ENCODE measurements around the gene RARA.

RARA gene

DNA sequence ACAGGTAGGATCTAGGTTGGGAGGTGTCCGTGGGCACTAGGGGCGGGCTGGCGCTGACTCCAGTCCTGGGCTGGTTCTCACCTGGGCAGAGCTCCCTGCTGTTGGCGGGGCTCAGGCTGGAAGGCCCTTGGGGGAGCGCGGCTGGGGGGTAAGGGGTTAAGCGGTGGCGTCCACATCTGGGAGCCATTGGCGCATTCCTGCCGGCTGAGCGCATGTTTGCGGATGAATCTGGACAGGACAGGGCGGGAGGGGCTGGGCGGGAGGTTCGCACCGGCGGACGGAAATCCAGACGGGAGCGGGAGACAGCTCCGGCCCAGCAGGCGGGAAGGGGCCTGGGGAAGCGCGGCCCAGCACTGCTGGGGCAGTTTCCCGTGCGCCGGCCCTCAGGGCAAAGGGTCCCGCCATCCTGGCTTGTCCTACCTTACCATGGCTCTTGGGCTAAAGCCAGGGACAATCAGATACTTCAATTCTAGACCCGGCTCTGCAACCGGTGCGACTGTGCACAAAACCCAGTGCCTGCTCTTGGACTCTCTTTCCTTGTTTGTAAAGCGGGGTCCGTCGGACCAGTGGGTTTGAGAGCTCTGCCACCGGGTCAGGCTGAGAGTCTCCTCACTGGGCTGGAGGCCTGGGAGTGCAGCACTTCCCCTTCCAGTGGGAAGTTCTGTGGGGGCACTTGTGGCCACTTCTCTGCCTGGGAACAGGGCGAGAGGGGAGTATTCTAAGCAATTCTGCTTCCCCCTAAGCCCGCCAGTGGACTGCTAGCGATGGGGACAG is 7.8 kb downstream of the RARA start:
- no peak for DNase-seq (ENCODE audit: low read depth)

DNA sequence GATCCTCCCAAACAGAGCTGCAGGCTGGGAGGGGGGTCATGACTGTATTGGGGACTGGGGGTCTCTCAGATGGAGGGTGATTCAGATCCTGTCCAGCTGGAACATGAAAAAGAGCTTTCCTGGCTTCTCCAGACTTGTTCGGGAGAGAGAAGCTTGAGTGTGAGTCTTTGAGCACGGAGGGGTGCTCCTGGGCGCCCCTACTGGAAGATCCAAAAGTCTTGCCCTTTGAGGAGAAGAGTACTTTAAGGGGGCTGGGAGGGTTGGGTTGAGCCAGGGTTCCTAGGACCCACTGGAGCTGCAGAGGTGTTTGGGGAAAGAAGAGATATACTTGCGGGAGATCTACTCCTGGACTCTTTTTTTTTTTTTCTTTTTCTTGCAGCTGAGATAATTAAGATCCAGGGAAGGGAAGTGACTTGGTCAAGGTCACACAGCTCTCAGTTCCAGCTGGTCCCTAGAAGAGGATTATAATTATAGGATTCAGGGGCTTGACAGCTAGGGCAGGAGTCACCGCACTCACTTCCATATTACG is 8.4 kb downstream of the RARA start:
- no peak for DNase-seq (ENCODE audit: low read depth)

DNA sequence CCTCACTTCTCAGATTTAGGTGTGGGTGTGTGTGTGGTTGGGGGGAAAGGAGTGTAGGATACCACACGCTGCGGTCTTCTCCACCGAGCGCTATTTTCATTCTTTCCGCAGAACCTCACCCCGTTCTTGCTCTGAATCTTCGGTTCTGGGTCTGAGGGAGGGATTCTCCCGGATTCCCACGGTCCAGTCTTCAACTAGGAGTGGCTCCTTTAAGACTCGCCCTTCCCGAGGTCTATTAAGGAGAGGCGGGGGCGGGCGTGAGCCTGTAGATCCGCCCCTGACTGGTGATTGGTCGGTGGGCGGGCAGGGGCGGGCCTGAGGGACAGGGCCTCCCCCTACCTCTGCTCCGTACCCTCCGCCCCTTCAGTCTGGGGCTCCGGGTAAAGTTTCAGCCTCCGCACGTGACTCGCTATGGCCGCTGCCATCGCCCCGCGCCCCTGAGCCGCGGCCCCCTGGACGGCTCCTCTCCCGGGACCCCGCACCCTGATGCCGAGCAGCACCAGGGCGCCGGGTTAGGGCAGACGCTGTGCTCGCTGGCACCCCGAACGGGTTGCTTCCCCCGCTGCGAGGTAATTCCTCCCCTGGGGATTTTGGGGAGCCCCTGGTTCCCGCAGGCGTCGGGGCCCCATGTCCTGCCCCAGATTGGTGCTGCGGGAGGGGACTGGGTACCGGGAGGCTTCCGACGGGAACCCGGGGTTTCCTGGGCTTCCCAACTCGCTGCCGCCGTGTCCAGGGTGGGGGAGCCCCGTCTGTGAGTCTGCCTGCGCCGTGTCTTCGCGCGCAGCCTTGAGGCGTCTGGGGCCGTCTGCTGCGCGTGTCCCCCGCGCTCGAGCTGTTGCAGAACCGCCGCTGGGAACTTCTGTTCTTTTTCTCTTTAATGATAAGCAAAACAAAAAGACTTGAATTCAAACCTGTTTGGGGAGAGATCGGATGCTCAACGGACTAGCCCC is 9.2 kb downstream of the RARA start:
- peak; percentile 82 for DNase-seq (ENCODE audit: low read depth)

DNA sequence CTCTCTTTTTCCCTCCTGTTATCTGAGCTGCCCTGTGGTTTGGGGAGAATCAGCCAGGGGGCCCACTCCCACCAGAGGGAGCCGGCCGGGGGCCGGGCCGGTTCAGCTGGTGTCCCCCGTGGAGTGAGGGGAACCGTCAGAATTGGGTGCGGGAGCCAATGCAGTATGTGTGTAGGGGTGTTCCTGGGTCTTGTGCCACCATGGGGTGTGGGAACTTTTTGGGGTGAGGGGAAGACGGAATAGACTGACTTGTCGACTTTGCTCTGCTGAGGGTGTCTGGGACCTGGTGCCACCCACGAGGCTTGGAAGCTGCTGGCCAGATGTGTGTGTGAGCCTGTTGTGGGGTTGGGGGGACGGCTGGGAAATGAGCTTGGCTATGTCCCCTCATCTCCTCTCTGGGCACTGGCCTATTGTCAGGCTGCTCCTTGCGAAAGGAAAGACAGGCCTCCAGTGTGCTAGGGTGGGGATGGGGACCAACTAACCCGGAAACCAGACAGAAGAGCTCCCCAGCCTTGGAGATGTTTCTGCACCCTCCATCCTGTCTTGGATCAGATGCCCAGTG is 9.9 kb downstream of the RARA start:
- no peak for DNase-seq (ENCODE audit: low read depth)

DNA sequence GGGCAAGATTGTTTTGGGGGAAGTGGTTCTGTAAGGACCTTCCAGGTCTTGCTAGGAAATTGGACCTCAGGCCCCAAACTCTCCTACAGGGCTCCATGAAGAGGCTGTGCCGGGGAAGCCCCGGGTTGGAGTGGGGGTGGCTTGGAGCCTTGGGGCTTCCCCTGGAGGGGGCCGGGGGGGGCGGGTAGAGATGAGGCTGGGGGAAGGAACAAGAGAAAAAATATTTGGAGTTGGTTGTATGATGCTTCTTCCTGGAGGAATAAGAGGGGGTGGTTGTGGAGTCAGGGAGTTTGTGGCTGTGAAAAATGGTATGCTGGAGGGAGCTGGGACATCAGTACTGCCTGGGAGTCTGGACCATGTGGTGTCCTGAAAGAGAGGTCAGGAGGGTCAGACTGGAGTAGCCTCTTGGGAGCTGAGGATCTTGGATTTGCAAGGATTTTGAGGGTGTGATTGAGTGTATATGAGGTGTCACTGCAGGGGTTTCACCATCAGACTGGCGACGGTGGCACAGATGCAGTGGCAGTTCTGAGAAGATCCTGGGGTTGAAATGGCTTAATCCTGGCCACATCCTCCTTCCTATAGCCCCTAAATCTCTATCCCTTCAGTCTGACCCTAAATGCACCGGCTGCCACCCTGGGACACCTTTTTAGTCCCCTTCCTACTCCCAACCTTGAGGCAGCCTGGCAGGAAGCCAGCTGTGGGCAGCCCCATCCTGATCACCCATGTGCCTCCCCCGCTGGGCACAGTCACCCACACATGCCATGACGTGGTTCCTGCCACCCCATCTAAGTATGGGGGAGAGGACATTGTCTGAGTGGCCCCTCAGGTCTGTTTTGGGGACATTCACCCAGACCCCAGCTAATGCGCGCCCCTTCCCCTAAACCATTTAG is 10.9 kb downstream of the RARA start:
- no peak for DNase-seq (ENCODE audit: low read depth)

DNA sequence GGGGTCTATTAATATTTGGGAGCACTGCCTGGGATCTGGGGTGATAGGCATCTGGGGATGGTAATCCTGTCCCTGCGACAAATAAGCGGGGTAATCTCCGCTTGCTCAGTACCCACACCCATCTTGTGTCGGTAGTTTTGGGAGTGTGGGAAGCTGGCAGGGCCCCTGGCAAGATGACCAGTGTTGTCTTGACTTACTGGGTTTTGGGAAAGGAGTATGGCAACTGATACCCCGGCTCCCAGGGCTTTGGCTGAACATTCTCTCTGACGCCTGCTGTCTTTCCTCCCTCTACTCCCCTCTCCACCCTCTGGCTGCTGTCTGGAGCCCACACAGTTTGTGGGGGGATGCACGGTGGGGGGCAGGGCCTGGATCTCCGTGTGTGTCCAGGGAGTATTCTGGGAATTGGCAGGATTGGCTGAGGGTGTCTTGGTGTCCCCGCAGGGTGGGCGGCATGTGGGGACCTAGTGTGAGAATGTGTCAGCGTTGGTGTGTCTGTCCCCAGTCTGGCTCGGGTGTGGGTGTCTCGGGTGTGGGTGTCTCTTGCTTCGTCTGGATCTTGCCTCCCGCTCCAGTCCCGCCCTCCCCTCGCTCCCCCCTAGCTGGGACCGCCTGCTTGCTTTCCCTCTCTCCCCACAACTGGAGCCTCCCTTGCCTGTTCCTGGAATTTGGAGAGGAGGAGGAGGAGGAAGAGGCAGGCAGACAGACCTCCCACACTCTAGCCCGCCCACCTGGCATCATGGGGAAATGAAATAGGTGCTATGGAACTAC is 12.0 kb downstream of the RARA start:
- DNase-seq (ENCODE audit: low read depth), result no peak

DNA sequence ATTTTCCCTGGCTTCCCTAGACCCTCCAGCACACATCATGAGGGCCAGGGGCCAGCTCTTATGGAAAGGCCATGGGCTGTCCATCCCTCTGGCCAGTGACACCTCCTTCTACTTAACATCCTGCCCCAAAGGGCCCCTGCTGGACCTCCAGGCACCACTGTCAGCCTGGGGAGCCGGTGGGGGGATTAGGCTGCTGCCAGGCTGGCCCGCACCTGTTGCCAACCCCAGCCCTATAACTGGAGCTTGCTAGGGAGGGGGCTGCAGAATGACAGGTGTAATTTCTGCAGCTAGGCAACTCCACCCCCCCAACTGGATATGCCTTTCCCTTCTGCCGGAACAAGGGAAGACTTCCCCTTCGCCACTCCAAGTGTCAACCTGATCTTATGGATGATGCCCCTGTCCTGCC is 12.5 kb downstream of the RARA start:
- DNase-seq (ENCODE audit: low read depth), result no peak

DNA sequence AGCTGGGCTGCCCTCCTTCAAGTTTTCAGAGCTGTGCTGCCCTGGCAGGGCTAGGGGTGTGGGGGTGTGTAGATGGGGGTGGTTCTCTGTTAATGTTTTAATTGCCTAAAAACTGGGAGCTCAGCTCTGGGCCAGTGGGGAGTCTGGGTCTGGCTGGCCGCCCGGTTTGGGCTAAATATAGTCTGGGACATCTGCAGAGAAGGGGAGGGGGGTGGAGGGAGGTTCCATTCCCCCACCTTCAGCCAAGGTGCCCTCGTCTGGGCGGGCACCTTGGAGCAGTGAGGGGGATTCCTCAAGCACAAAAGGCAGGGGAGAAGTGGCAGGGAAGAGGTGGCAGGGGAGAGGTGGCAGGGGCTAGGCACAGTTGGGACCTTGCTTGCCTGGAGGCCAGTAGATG is 13.0 kb downstream of the RARA start:
- DNase-seq (ENCODE audit: low read depth), result no peak

DNA sequence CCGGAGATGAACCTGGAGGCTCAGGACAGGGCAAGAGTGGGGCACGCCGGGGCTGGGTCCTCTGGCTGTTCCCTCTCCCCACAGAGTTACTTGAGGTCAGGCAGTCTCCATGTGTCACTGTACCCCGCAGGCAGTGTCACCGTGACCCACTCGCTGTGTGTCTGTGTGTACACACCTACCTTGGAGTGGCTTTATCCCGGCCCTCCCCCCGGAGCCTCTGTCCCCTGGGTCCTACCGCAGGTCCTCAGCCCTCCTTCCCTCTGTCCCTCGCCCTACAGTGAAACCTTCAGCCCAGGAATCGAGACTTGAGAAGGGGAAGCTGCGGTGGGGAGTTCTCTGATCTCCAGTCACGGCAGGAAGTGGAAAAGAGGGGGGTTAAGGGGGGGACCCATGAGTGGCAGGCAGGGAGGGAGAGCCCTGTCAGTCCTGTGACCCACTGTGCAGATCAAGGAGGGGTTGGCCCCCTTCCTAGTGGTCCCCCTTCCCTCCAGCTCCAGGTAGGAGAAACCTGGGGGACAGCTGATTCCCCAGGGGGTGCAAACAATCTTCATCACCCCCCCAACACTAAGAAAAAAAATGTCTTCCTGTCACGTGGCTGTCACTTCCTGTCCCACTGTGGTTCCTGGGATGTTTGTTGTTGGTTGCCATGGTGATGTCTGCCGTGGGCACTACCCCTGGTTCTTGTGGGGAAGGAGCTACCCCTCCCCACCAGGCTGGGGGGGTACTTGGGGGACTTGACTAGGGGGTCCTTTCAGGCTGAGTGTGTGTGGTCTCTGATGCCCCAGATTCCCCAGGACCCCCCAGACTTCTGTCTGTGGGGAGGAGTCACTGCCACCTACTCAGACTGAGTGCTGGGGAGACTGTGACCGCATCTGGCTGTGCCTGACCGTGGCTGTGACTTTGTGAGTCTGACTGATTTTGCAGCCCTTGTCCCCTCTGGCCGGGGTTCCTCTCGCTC is 13.7 kb downstream of the RARA start:
- peak; percentile 71 for DNase-seq (ENCODE audit: low read depth)

DNA sequence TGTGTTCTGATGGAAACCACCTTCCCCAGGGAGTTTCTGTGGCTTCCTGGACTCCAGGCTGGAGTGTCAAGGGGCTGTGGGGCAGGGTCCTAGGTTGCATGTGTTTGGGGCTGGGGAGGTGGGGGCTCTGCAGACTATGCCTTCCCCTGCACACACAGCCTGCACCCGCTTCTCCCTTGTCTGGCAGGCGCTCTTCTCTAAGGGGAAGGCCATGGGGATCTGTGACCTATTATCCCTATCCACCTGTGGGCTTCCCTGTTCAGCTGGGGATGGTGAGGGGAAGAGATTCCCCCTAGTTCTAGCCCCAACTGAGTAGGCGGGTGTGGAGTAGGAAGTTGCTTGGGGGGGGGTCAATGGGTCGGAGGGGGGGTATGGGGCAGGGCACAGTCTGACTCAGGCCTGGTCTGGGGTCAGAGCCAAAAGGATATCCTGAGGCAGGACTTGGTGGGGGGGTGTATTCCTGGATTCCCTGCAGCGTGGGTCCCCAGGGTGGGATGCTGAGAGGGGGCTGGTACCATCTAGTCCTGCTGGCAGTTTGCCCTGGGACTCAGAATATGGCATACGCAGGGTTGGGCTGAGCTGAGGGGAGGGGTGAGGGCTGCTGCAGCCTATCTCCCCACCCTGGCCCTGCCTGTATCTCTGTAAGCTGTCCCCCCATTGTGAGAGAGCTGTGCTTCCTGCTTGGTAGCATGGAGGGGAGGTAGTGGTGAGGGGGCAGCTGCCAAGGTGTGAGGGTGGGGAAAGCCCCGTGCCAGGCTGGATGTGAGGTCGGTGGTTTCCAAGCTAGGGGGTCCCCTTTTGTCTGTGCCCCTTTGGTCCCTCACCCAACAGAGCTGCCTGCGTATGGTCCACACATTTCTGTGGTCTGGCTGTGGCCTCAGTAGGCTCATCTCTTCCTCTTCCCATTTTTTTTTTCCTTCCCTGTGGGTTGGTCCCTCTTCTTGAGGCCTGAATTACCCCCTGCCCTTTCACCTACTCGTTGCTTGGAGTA is 14.7 kb downstream of the RARA start:
- no peak for DNase-seq (ENCODE audit: low read depth)

DNA sequence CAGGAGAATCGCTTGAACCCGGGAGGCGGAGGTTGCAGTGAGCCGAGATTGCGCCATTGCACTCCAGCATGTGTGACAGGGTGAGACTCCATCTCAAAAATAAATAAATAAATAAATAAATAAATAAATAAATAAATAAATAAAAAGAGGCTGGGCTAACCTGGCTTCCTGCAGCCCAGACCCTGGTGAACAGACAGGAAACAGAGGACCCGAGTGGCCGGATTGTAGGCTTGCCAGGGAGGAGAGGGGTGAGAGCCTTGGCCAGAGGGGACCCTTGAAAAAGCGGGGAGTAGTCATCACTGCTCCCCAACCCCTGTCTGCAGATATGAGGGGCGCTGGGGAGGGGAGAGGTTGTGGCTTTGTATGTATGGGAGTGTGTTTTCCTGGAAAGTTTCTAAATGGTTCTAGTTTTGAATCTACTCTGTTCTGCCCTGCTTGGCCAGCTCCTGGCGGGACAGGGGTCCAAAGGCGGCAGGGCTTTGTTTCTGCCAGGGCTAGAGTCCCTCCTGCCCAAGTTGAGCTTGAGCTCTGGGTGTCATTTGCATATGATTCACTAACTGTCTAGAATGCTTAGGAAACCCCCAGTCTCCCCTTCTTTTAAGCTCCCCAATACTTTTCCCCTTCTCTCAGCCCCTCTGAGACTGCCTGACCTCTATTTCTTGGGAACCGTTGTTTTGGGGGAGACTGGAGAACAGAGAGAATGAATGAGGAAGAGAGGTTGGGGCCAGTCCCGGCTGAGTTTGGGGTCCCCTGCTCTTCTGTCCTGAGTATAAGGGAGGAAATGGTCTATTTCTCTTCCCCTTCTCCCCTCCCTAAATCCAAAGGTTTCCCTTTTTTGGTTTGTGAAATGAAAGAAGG is 16.4 kb downstream of the RARA start:
- DNase-seq (ENCODE audit: low read depth), result no peak

DNA sequence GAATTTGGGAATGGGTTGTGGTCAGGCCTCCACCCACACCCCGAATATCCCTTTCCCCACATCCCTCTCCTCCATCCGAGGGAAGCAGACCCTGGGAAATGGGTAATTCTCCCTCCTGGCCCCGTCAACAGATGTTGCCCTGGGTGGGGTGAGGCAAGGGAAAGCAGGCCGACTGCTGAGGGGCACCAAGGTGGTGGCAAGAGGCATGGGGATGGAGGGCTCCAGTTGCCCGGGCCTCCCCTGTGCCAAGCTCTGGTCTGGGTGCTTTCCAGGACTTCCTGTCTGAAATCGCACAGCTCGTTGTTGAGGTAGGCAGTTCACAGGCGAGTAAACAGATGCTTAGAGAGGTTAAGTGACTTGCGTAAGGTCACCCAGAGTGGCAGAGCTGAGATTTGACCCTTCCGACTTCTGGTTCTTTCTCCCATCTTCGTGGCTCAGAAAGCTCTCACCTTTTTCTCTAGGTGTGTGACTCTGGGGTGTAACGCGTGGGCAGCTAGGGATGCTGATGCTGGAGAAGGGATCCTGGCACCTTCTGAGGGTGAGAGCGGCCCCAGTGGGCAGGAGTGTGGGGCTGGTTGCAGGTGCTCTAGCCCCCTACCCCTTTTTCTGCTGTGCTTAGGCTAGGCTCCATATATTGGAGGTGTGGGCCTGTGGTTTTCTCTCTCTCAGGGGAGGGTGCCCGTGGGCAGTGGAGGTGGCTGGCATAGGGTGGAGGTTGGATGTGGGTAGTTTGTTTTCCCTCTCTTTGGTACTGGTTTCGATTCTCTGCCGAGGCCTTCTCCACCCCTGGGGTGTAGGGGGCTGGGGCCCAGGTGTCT is 17.2 kb downstream of the RARA start:
- DNase-seq (ENCODE audit: low read depth), result no peak

DNA sequence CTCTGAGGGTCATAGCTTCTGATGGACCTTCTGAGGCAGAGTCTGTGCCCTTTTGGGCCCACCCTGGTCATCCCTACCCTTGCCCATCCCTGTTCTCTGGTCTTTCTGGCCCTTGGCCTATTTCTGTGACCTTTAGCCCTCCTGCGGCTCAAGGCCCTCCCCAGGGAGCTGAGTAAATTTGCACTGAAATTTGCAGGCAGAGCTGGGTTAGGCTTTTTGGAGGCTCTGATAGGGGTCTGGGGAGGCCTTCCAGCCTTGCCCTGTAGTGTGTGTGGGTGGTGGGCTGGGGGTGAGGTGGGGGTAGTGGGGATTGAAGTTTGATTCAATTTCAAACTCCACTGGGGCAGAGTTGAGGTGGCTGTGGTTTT is 17.8 kb downstream of the RARA start:
- no peak for DNase-seq (ENCODE audit: low read depth)

DNA sequence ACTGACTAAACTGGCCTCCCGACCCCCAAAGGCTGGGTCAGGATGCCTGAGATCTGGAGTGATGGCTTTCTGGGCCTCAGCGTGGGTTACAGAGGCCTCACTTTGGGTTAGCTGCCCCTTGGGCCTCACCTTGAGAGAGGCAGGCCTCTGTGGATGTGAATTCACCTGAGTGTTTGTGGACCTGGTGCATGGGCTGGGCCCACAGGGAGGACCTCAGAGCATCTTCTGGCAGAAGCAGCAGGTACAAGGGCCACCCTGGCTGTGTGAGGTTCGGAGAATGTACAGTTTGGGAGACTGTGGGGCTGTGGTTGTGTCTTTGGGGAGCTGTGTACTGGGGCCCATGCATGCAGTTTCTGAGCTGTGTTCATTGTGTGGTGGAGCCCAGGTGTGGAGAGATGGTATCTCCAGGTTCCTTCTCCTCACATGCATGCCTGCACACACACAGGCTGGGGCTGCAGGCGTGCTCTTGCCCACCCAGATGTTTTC is 18.3 kb downstream of the RARA start:
- no peak for DNase-seq (ENCODE audit: low read depth)

DNA sequence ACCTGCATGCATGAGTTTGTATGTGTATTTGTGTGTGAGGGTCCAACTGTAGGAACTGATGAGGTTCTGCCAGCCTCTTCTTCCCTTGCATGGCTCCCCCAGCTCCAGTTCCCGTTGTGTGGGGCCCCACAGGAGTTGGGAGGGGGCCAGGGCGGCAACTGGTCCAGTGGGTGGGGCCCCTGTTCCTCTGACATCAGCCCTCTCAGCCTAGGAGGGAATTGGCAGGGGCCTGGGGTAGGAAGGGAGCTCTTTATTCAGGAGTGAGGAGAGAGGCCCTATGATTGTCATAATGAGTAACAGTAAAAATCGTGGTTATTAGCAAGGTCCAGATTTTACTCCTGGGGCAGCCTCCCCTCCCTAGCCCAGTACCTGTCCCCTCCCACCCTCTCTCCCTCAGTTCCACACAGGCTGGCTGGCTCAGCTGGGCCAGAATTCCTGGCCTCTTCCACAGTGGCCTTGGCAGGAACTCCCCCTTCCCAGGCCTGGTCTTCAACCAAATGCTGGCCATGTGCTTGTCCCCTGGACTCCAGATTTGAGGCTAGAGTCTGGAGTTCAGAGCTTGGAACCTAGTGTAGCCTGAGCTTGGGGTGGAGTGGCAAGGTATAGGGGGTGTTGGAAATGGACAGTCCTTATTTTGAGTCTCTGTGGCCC is 18.9 kb downstream of the RARA start:
- DNase-seq (ENCODE audit: low read depth), result no peak

DNA sequence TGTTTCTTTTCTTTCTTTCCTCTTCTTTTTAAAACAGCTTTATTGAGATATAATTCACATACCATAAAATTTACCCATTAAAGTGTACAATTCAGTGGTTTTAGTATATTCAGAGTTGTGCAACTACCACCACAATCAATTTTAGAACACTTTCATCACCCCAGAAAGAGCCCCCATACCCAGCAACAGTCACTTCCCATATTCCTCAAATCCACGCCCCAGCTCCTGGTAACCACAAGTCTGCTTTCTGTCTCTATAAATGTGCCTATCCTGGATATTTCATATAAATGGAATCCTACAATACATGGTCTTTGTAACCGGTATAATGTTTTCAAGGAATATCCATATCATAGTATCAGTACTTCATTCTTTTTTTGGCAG is 19.4 kb downstream of the RARA start:
- no peak for DNase-seq (ENCODE audit: low read depth)
